ENCODE data around the gene USP47. TPM values are rescaled to one million over a fixed set of nuclear protein-coding genes. Genes with fewer than 3 reads are reported as not detected.

Gene USP47
- total RNA-seq, 4 donors from 2014 or later = 85.2 to 154 (median 94.5) TPM

DNA sequence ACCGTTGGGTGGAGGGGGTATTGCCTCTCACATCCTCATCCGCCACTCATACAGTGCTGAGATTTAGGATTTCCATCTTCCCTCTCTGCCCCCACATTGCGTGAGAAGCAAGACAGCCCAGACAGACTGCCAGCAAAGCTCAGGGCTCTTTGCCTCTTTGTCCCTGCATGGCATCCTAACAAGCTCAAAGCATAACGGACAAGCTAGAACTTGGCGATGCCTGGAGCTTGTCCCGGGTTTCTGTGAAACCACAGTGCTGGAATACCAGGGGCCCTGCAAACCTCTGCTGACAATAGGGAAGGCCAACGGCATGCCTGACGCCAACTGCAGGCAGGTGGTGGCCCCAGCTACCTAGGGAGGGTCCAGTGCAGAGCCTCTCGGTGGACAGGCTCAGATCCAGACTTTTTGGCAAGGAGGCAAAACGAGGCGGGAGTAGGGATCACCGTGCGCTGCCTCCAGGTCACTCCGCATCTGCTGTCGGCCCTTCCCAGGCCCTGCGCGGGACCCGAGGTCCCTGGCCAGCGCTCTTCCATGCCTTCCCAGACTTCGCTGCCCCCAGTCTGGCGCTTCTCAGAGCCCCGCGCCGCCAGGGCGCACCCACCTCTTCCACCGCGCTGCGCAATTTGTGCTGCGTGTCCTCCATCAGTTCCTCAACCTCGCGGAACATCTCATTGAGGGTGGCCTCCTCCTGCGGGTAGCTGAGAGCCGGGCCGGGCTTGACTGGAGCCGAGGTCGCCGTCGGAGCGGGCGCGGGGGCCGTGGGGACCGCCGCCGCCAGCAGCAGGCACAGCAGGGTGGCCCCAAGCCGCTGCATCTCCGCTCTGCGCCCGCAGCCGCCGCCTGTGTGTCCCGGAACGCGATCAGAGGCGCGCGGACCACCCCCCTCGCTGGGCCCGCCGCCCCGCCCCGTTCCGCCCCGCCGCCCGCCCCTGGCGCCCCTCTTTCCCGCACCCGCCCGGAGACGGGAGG is 166.3 kb downstream of the USP47 start, which contains the start of gene DKK3:
Gene DKK3 (minus strand): TSS at position 858 of the 969 bp plus-strand sequence. CDS start 44 bp downstream, at position 814.
- no peaks in the 10 kb centered on the region for H3K9me3 ChIP-seq
- TF ChIP-seq POLR2A (IDR thresholded peaks at IDR 0.05) = no peak
- TF ChIP-seq, protein P1, sequence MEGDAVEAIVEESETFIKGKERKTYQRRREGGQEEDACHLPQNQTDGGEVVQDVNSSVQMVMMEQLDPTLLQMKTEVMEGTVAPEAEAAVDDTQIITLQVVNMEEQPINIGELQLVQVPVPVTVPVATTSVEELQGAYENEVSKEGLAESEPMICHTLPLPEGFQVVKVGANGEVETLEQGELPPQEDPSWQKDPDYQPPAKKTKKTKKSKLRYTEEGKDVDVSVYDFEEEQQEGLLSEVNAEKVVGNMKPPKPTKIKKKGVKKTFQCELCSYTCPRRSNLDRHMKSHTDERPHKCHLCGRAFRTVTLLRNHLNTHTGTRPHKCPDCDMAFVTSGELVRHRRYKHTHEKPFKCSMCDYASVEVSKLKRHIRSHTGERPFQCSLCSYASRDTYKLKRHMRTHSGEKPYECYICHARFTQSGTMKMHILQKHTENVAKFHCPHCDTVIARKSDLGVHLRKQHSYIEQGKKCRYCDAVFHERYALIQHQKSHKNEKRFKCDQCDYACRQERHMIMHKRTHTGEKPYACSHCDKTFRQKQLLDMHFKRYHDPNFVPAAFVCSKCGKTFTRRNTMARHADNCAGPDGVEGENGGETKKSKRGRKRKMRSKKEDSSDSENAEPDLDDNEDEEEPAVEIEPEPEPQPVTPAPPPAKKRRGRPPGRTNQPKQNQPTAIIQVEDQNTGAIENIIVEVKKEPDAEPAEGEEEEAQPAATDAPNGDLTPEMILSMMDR (IDR thresholded peaks at IDR 0.05) = no peak
- peak within 1 kb of the TSS in 1 of 3 donors; percentile 38 for H3K4me3 ChIP-seq (replicated peaks in 1 of 3)
- H3K4me1 ChIP-seq = peaks cover 6 to 8% of the 10 kb centered on the region in 2 donors
- WGBS, 2 donors = 16 to 23% methylated on average over 26 to 34 of the region's 71 CpGs
- no peaks in the 10 kb centered on the region for H3K36me3 ChIP-seq
- peak within 1 kb of the TSS in 2 of 3 donors; percentile 46 for H3K27ac ChIP-seq
- H3K27me3 ChIP-seq = no peaks in the 10 kb centered on the region
- DNase-seq = no peak
- intact Hi-C loops (cut with DNase I) = no loop called here

Other genes with a start within 250 kb of the USP47 start
- gene GALNT18, start 220.0 kb upstream of the USP47 start, total RNA-seq = 10 to 100 TPM; 60.7 to 93.8 (median 87.5) TPM
- 10 to 100 TPM; 15.1 to 72.0 (median 27.3) TPM for gene DKK3, start 166.7 kb downstream of the USP47 start, total RNA-seq

All from thyroid gland (tissue), 4 donors.